Keratinocyte (primary cell): ENCODE measurements around the gene MED16. TPM values are rescaled to one million over a fixed set of nuclear protein-coding genes. Genes with fewer than 3 reads are reported as not detected.

Source experiments
- DNase-seq: peaks from one replicate; pipeline ENCODE4 v3.0.0-alpha.2; 2011; ENCODE audit warnings: low read depth, missing footprints, low spot score
- FAIRE-seq: peaks from 2 replicates; lab custom pipeline; 2011; peaks lifted over from hg19 to GRCh38; lab: Jason Lieb, UNC
- H2AFZ ChIP-seq: 2 replicates; pipeline ENCODE4 v1.6.0; 2012; ENCODE audit warnings: low read length, control low read depth, inconsistent platforms; ENCODE audit not compliant: control insufficient read depth
- H3K27ac ChIP-seq: 2 replicates; pipeline ENCODE4 v1.5.1; 2011; ENCODE audit warnings: low read length; ENCODE audit not compliant: control insufficient read depth, insufficient read depth
- H3K27me3 ChIP-seq: 3 replicates; pipeline ENCODE4 v1.6.0; 2011; ENCODE audit warnings: low read length; ENCODE audit not compliant: control insufficient read depth, insufficient read depth; ENCODE audit errors: extremely low read depth
- H3K36me3 ChIP-seq, 2 experiments: 2 replicates in 1 of 2; 3 replicates in 1 of 2; pipeline ENCODE4 v1.5.1; 2011; ENCODE audit warnings: low read length in 2 of 2, mild to moderate bottlenecking in 1 of 2; ENCODE audit not compliant: control insufficient read depth in 2 of 2, insufficient read depth in 2 of 2; ENCODE audit errors: extremely low read depth in 1 of 2
- H3K4me1 ChIP-seq: 3 replicates; pipeline ENCODE4 v1.5.1; 2011; ENCODE audit warnings: low read length; ENCODE audit not compliant: control insufficient read depth, insufficient read depth; ENCODE audit errors: extremely low read depth
- H3K4me2 ChIP-seq: 3 replicates; pipeline ENCODE4 v1.6.0; 2011; ENCODE audit warnings: low read depth, low read length; ENCODE audit not compliant: control insufficient read depth, insufficient read depth; ENCODE audit errors: extremely low read depth
- H3K4me3 ChIP-seq, 3 experiments: fragments of 200-600 bp in 1 of 3; sonication (generic) in 1 of 3; 2 replicates in 2 of 3; 3 replicates in 1 of 3; pipeline ENCODE4 v1.5.1; 2011 to 2016; ENCODE audit warnings: low read length in 3 of 3, mild to moderate bottlenecking in 3 of 3, control low read depth in 2 of 3, inconsistent platforms in 1 of 3, low read depth in 1 of 3, mixed read lengths in 1 of 3, mixed run types in 1 of 3, moderate library complexity in 1 of 3; ENCODE audit not compliant: control insufficient read depth in 2 of 3, insufficient read depth in 2 of 3; ENCODE audit errors: extremely low read depth in 1 of 3
- H3K79me2 ChIP-seq: 2 replicates; pipeline ENCODE4 v1.6.0; 2012; ENCODE audit warnings: low read length; ENCODE audit not compliant: control insufficient read depth, insufficient read depth
- H3K9ac ChIP-seq: 3 replicates; pipeline ENCODE4 v1.6.0; 2011; ENCODE audit warnings: low read length; ENCODE audit not compliant: control insufficient read depth, insufficient read depth; ENCODE audit errors: extremely low read depth
- H3K9me1 ChIP-seq: 3 replicates; pipeline ENCODE4 v1.6.0; 2011; ENCODE audit warnings: low read length; ENCODE audit not compliant: control insufficient read depth, insufficient read depth; ENCODE audit errors: extremely low read depth
- H3K9me3 ChIP-seq: 2 replicates; pipeline ENCODE4 v1.5.1; 2012; ENCODE audit warnings: low read depth, low read length; ENCODE audit not compliant: control insufficient read depth
- H4K20me1 ChIP-seq: 3 replicates; pipeline ENCODE4 v1.6.0; 2011; ENCODE audit warnings: low read length; ENCODE audit not compliant: control insufficient read depth, insufficient read depth; ENCODE audit errors: extremely low read depth
- EZH2 ChIP-seq: IDR thresholded peaks from one replicate; pipeline ENCODE4 v1.6.1; 2012; ENCODE audit warnings: inconsistent platforms, mild to moderate bottlenecking, low read length, moderate library complexity
- dilution Hi-C: fragments of 300-500 bp; cut with MboI; formaldehyde crosslinking; loops from one replicate; pipeline ENCODE4 v1.7.0; 2020; ENCODE audit warnings: low sequenced_read_pairs; ENCODE audit not compliant: extremely low pct_ligation_motif_present
- polyA plus RNA-seq, 5 experiments: library from polyadenylated mRNA; depleted of rRNA in 3 of 5; stranded (reverse) in 3 of 5; stranded (forward) in 1 of 5; unstranded in 1 of 5; fragments of >200 nt; gene quantifications; 1 replicate in 1 of 5; 2 replicates in 3 of 5; 3 replicates in 1 of 5; pipeline versions ENCODE4 v1.2.1 to v1.2.3, GENCODE V29; 2011 to 2012; ENCODE audit warnings: missing spikeins in 2 of 5, low read depth in 1 of 5, low replicate concordance in 1 of 5
- TF ChIP-seq, protein P1 (sequence below), 3 experiments: IDR thresholded peaks in 1 of 3; conservative IDR thresholded peaks in 1 of 3; optimal IDR thresholded peaks in 1 of 3; 2 replicates in 2 of 3; 3 replicates in 1 of 3; pipeline versions ENCODE3 to v1.5.1; 2011; ENCODE audit warnings: low read length in 3 of 3, mild to moderate bottlenecking in 3 of 3, moderate library complexity in 2 of 3, control low read depth in 1 of 3, inconsistent platforms in 1 of 3; ENCODE audit not compliant: insufficient read depth in 2 of 3; ENCODE audit errors: extremely low read depth in 1 of 3

The MED16 gene
- polyA plus RNA-seq, 1 donor (not counting 4 experiments of a cell fraction or from before 2014, with no cell fraction given), result 9.7 TPM

DNA sequence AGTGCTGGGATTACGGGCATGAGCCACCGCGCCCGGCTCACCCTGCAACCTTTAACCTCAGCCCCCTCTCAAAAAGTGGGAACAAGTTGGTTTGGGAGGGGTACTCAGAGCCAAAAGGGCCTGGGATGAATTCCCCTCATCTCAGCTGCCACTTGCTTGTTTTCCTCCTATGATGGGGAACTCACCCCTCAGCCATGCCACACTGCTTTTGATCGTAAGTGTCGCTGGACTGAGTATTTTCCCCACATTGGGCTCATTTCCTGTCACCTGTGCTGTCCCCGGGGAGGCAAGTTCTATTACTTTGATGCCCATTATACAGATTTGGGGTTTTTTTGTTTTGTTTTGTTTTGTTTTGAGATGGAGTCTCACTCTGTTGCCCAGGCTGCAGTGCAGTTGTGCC, 13.5 kb upstream of the MED16 start:
- Histone ChIP-seq H3K27ac (no peak overlapping the region), H3K4me3 (no peak overlapping the region), H3K4me1 (peaks cover 6% of the 10 kb centered on the region), H3K27me3 (no peaks in the 10 kb centered on the region), H4K20me1 (peaks cover 9% of the 10 kb centered on the region), H2AFZ (no peak overlapping the region), H3K9ac (no peak overlapping the region), H3K36me3 (peaks cover 3 to 5% of the 10 kb centered on the region in 2 experiments), H3K9me3 (no peaks in the 10 kb centered on the region), H3K79me2 (peaks cover 47% of the 10 kb centered on the region), H3K9me1 (no peaks in the 10 kb centered on the region), H3K4me2 (no peak overlapping the region)
- DNase-seq, result no peak
- FAIRE-seq, result no peak
- TF ChIP-seq EZH2, result no peak
- dilution Hi-C loops, result no loop called here

DNA sequence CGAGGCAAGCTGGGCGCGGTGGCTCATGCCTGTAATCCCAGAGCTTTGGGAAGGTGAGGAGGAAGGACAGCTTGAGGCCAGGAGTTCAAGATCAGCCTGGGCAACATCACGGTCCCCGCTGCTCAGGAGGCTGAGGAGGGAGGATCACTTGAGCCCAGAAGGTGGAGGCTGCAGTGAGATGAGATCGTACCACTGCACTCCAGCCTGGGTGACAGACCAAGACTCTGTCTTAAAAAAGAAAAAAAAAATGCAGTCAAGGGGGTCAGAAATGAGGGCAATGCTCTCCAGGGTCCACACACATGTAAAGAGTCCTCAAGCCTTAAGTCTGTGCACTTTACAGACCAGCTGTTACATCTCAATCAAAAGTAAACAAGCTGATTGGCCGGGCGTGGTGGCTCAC, 11.6 kb upstream of the MED16 start:
- dilution Hi-C loops, result no loop called here
- Histone ChIP-seq H3K9ac (no peak overlapping the region), H3K9me3 (no peaks in the 10 kb centered on the region), H2AFZ (no peak overlapping the region), H3K27ac (no peak overlapping the region), H3K9me1 (no peaks in the 10 kb centered on the region), H3K4me2 (no peak overlapping the region), H3K4me3 (no peak overlapping the region), H3K27me3 (no peaks in the 10 kb centered on the region), H3K36me3 (peaks cover 8 to 14% of the 10 kb centered on the region in 2 experiments), H3K79me2 (peaks cover 38% of the 10 kb centered on the region), H4K20me1 (peaks cover 9% of the 10 kb centered on the region), H3K4me1 (peaks cover 6% of the 10 kb centered on the region)
- FAIRE-seq, result no peak
- no peak for TF ChIP-seq EZH2
- TF ChIP-seq, protein P1, sequence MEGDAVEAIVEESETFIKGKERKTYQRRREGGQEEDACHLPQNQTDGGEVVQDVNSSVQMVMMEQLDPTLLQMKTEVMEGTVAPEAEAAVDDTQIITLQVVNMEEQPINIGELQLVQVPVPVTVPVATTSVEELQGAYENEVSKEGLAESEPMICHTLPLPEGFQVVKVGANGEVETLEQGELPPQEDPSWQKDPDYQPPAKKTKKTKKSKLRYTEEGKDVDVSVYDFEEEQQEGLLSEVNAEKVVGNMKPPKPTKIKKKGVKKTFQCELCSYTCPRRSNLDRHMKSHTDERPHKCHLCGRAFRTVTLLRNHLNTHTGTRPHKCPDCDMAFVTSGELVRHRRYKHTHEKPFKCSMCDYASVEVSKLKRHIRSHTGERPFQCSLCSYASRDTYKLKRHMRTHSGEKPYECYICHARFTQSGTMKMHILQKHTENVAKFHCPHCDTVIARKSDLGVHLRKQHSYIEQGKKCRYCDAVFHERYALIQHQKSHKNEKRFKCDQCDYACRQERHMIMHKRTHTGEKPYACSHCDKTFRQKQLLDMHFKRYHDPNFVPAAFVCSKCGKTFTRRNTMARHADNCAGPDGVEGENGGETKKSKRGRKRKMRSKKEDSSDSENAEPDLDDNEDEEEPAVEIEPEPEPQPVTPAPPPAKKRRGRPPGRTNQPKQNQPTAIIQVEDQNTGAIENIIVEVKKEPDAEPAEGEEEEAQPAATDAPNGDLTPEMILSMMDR (optimal IDR thresholded peaks at IDR 0.05 in 1 of 3, IDR thresholded peaks at IDR 0.05 in 1 of 3, conservative IDR thresholded peaks at IDR 0.05 in 1 of 3; ENCODE audit: extremely low read depth in 1 of 3, insufficient read depth in 2 of 3, low read length in 3 of 3), result no peak
- no peak for DNase-seq

DNA sequence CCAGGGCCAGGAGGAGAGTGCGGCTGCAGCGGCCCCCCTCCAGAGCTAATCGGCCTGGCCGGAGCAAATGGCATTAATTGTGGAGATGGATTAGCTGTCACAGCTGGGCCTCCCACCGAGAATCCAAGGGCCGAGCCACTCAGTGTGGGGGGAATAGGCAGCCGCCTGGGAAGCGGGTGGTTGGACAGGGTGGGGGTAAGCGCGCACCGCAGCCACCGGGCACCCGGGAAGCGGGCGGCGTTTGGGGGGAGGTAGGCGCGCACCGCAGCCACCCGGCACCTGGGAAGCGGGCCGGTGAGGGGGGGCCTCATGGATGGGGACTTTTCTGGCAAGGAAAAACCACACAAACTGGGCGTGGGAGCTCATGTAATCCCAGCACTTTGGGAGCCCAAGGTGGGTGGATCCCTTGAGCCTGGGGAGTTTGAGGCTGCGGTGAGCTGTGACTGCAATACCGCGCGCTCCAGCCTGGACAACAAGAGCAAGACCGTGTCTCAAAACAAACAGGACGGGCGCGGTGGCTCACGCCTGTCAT, 10.3 kb upstream of the MED16 start:
- no peaks in the 10 kb centered on the region for H3K4me1 ChIP-seq
- no peaks in the 10 kb centered on the region for H3K9me1 ChIP-seq
- H3K4me2 ChIP-seq, result no peak overlapping the region
- peaks cover 8 to 15% of the 10 kb centered on the region in 2 experiments for H3K36me3 ChIP-seq
- DNase-seq, result no peak
- dilution Hi-C loops, result no loop called here
- peaks cover 35% of the 10 kb centered on the region for H3K79me2 ChIP-seq
- H3K27me3 ChIP-seq, result no peaks in the 10 kb centered on the region
- H3K27ac ChIP-seq, result no peak overlapping the region
- no peak overlapping the region for H2AFZ ChIP-seq
- TF ChIP-seq, protein P1 (optimal IDR thresholded peaks at IDR 0.05 in 1 of 3, IDR thresholded peaks at IDR 0.05 in 1 of 3, conservative IDR thresholded peaks at IDR 0.05 in 1 of 3; ENCODE audit: extremely low read depth in 1 of 3, insufficient read depth in 2 of 3, low read length in 3 of 3), result no peak
- no peak for TF ChIP-seq EZH2
- H4K20me1 ChIP-seq, result peaks cover 4% of the 10 kb centered on the region
- no peaks in the 10 kb centered on the region for H3K9me3 ChIP-seq
- no peak overlapping the region for H3K4me3 ChIP-seq
- H3K9ac ChIP-seq, result no peak overlapping the region
- FAIRE-seq, result no peak
